RKO (cell line): Measurements from ENCODE around the gene C3orf22.

ENCODE experiments used
- DNase-seq: peaks from one replicate; pipeline ENCODE4 v3.0.0-alpha.2; 2016; ENCODE audit warnings: low spot score

C3orf22 gene

DNA sequence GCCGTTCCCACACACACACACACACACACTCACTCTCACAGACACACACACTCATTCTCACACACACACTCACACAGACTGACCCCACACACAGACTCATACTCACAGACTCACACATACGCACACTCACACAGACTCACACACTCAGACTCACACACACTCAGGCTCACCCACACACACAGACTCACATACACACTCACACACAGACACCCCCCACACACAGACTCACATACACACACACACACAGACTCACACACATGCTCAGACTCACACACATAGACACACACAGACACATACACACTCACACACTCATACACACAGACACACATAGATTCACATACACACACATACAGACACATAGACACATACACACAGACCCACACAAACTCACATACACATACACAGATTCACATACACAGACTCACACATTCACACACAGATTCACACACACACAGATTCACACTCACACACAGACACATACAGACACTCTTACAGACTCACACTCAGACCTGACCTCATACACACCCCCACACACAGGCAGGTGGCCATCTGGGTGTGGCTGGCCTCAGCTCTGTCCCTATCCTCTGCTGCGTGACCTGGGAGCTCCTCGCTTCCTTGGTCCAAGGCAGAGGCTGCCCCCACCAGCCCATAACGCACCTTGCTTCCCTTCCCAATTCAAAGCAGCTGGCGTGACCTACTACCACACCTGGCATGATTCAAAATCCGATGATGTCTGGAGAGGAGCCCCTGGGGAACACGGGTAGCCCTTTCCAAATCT, 1.9 kb downstream of the C3orf22 start:
- DNase-seq: no peak

GRCh38 chr3:126555795-126556636, 2.7 kb downstream of the C3orf22 start:
- no peak for DNase-seq

- DNase-seq: no peak
Measured at GRCh38 chr3:126554560-126555525, 3.9 kb downstream of the C3orf22 start.

DNA sequence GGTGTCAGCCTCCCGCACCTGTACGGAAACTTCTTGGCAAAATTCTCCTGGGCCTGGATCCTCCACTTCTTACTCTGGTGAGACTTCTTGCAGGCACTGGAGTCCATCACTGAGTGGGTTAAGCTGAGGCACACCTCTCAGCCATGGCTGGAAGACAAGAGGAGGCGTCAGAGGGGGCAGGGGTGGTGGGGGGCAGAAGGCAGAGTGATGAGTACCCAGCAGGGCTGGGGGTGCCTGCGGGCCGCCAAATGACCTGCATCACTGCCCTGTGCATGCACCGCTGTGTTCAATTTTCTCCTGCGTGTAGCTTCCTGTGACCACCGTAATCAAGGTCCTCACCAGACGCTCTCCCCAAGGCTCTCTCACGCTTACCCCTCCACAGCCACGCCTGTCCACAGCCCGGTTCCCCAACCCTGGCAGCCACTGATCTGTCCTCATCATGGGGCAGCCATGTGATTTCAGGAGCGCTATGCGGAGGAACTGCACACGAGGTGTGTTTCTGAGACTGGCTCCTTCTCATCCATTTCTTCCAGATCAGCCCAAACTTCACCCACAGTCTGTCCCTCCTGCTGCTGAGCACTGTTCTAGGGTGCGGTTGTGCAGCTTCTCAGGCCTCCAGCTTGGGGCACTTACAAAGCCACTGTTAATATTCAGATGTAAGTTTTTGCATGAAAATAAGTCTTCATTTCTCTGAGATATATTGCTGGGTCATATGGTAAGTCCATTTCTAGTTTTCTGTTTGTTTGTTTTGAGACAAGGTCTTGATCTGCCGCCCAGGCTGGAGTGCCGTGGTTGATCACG, 5.2 kb downstream of the C3orf22 start:
- no peak for DNase-seq

DNA sequence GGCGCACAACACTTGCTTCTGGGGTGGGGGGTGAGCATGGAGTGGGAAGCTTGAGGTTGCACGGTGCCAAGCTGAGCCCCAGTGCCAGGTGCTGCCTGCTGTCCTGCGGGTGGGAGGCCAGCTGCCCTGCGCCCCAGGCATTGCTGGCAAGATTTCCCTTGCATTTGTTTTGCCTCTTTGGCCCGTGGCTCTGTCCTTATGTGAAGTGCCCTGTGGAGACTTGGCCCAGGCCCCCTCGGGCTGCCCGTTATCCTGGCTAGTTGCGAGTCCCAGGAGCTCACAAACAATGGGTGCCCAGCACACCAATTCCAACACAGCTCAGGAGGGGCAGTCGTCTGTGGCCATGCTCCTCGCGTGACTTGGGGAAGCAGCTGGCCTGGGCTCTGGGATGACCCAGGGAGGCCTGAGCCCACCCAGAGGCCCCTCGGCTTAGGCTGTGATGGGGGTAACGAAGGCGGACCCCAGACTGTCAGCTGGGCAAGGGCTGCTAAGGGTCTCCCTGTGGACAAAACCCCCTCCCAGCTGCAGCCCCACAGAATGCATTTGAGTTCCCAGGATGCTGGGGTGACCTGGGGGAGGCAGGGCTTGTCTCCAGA, 5.9 kb downstream of the C3orf22 start:
- no peak for DNase-seq

- no peak for DNase-seq
Measured at GRCh38 chr3:126551839-126552687, 6.7 kb downstream of the C3orf22 start.

GRCh38 chr3:126551121-126551838, 7.5 kb downstream of the C3orf22 start:
- DNase-seq: no peak

DNA sequence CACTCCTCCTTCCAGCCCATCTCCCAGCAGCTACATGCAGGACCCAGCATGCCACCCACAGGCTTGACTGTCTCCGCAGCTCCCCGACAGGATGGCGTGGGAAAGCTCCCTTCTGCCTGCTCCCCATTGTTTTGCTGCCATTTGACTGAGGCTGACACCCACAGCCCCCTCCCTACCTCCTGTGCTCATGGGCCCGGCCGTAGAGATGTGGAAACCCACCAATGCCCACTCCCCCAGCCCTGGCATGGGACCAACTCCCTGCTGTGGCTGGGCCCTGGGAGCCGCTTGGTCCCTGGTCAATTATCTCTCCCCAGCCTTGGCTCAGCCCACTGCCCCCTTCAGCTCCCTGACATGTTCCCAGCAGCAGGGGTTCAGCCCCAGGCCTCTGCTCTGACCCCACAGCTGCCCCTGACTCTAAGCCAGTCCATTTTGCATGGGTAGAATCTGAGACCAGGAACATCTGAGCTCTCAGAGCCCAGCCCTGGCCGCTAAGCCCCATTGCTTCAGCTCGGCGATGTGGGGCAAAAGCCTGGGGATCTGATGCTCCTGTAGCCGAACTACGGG, 8.2 kb downstream of the C3orf22 start:
- DNase-seq: no peak

GRCh38 chr3:126549861-126550487, 8.8 kb downstream of the C3orf22 start:
- DNase-seq: no peak

- DNase-seq: no peak
Measured at GRCh38 chr3:126548556-126549466, 9.9 kb downstream of the C3orf22 start.

DNA sequence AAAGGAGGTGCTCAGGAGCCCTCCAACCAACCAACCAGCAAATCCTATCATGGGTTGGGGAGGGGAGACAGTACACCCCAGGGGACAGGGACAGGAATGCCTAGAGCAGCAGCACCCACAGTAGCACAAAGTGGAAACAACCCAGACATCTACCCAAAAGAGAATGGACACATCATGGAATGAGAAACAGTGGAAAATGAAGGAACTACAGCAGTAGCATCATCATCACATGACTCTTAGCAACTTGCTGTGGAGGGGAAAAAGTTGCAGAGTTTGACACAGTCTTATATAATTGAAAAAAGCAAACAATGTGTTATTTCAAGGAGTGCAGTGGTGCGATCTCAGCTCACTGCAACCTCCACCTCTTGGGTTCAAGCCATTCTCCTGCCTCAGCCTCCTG, 11.0 kb downstream of the C3orf22 start:
- no peak for DNase-seq

GRCh38 chr3:126546549-126547239, 12.0 kb downstream of the C3orf22 start:
- no peak for DNase-seq

DNA sequence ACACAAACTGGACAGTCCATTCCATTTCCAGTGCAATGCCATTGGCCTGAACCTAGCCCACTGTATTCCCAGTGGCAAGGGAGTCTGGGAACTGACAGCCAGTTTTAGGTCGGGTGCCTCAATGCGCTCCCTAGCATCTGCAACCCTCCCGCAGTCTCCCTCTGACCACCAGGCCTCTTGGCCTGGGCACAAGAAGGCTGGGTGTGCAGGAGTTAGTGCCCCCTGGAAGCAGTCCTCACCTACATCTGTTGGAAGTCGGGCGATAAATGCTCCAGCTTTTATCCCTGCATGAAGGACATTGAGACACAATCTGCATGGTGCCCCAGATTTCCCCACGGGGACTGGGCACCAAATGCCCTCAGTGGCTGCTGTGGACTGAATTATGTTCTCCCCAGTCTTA, 12.7 kb downstream of the C3orf22 start:
- DNase-seq: no peak

- no peak for DNase-seq
Measured at GRCh38 chr3:126545544-126545943, 13.2 kb downstream of the C3orf22 start.

DNA sequence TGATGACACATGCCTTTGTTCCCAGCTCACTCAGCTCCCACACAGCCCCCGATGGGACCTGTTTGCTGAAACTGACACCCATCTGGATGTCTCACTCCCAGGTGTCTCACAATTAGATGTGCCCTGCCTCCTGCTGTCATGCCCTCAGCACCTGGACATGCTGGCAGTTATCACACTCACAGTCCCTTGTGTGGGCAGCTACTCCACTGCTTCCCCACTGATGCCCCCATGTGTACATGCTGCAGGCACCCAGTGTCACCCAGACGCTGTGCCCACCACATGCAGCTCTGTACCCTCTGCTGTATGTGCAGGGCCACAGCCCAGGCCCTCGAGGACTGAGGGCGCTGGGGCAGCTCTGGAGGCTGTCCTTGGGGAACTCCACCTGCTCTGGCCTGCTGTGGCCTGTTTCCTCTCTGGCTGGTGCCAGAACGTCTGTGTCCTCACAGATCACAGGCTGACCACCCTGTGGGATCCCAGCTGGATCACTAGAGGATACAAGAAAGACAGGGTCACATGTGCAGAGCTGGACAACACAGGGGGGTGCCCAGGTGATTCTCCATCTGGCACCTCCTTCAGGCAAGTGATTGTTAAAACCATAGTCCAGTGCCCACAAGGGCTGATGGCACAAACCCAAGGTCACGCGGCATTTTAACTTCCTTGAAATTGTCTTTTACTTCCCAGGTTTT, 14.0 kb downstream of the C3orf22 start:
- DNase-seq: no peak

DNA sequence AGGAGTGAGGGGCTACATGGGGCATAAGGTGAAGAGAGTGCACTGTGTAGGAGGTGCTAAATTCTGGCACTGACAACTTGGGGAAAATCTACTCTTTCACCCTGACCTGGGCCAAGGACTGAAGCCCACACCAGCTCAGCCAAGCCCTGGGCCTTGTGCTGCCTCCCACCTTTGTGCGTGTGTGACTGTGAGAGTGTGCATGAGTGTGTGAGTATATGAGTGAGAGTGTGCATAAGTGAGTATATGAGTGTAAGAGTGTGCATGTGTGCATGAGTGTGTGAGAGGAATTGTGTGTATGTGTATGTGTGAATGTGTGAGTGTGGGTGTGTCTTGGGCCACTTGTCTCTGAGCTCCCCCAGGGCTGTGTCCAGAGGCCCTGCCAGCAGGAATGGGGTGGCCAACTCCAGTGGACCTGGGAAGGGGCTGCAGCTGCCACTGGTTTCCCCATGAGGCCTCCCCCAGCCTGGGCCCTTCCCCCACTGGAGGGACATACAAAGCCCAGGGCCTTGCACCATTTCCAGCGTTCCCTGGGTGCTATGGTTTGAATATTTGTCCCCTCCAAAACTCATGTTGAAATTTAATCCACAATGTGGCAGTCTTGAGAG, 15.2 kb downstream of the C3orf22 start:
- no peak for DNase-seq
